GM23338 (cell line): Measurements from ENCODE around the gene PDE3B. TPM values are rescaled to one million over a fixed set of nuclear protein-coding genes. Genes with fewer than 3 reads are reported as not detected.
"Not testable (repeated sequence)": the region's sequence is repeated elsewhere in the genome, so short reads cannot be mapped to it uniquely, and the experiment has no call there.

Experiments used
- ATAC-seq: fragments of 200-7000 bp; cut with Tn5 transposase; 3 replicates; pipeline ENCODE4 v1.9.1; 2020
- DNase-seq: peaks from one replicate; pipeline ENCODE4 v3.0.0-alpha.2; 2015; ENCODE audit warnings: low spot score
- H2AFZ ChIP-seq: fragments of 200-600 bp; sonication (generic); 2 replicates; pipeline ENCODE4 v1.8.0; 2016; ENCODE audit warnings: antibody characterized with exemption, mild to moderate bottlenecking, moderate library complexity
- H3F3A ChIP-seq: fragments of 200-600 bp; sonication (generic); replicated peaks from 2 replicates; pipeline ENCODE4 v1.8.0; 2017; ENCODE audit warnings: antibody characterized with exemption, mixed run types, low read depth
- H3K27ac ChIP-seq: fragments of 200-600 bp; sonication (generic); 2 replicates; pipeline ENCODE4 v1.6.1; 2016; ENCODE audit warnings: low read depth
- H3K27me3 ChIP-seq: fragments of 200-600 bp; sonication (generic); 2 replicates; pipeline ENCODE4 v1.8.0; 2016; ENCODE audit warnings: mild to moderate bottlenecking, mixed run types, moderate library complexity; ENCODE audit not compliant: insufficient read depth
- H3K36me3 ChIP-seq: fragments of 200-600 bp; sonication (generic); 2 replicates; pipeline ENCODE4 v1.8.0; 2016; ENCODE audit warnings: mild to moderate bottlenecking; ENCODE audit not compliant: insufficient read depth
- H3K4me1 ChIP-seq: fragments of 200-600 bp; sonication (generic); 2 replicates; pipeline ENCODE4 v1.8.0; 2016; ENCODE audit warnings: mild to moderate bottlenecking, moderate library complexity; ENCODE audit not compliant: insufficient read depth
- H3K4me2 ChIP-seq: fragments of 200-600 bp; sonication (generic); 2 replicates; pipeline ENCODE4 v1.7.1; 2017; ENCODE audit warnings: mixed run types
- H3K4me3 ChIP-seq: fragments of 200-600 bp; sonication (generic); 2 replicates; pipeline ENCODE4 v1.6.1; 2016; ENCODE audit warnings: mixed run types
- H3K79me2 ChIP-seq: fragments of 200-600 bp; sonication (generic); replicated peaks from 2 replicates; pipeline ENCODE4 v1.8.0; 2017; ENCODE audit warnings: mild to moderate bottlenecking; ENCODE audit not compliant: insufficient read depth
- H3K9me2 ChIP-seq: fragments of 200-600 bp; sonication (generic); 2 replicates; pipeline ENCODE4 v1.8.0; 2017; ENCODE audit not compliant: insufficient read depth
- H4K20me1 ChIP-seq: fragments of 200-600 bp; sonication (generic); replicated peaks from 2 replicates; pipeline ENCODE4 v1.8.0; 2017; ENCODE audit warnings: mild to moderate bottlenecking; ENCODE audit not compliant: insufficient read depth
- H3K27ac Mint-ChIP-seq: 2 replicates; pipeline ENCODE4 v1.8.0; 2020; ENCODE audit warnings: inconsistent platforms, mild to moderate bottlenecking, moderate library complexity, mixed read lengths
- H3K27me3 Mint-ChIP-seq: 3 replicates; pipeline ENCODE4 v1.8.0; 2022; ENCODE audit warnings: low read depth, mild to moderate bottlenecking, moderate library complexity, mixed read lengths, inconsistent platforms; ENCODE audit not compliant: insufficient read depth, poor library complexity
- H3K36me3 Mint-ChIP-seq: 3 replicates; pipeline ENCODE4 v1.8.0; 2021; ENCODE audit warnings: low read depth, mild to moderate bottlenecking, inconsistent platforms, moderate library complexity, mixed read lengths
- H3K4me1 Mint-ChIP-seq: 3 replicates; pipeline ENCODE4 v1.8.0; 2020; ENCODE audit warnings: mild to moderate bottlenecking, inconsistent platforms, mixed read lengths
- H3K4me3 Mint-ChIP-seq: 3 replicates; pipeline ENCODE4 v1.8.0; 2021; ENCODE audit warnings: moderate library complexity, mild to moderate bottlenecking, inconsistent platforms, mixed read lengths
- H3K9me3 Mint-ChIP-seq: 3 replicates; pipeline ENCODE4 v1.8.0; 2020; ENCODE audit warnings: moderate library complexity, mild to moderate bottlenecking, inconsistent platforms, mixed read lengths
- CREB1 ChIP-seq: fragments of 250-450 bp; sonication (Bioruptor Pico); IDR thresholded peaks from 2 replicates; pipeline ENCODE4 v1.5.0; 2020; ENCODE audit warnings: low read depth, mild to moderate bottlenecking, moderate library complexity
- EZH2 ChIP-seq: fragments of 200-600 bp; sonication (generic); IDR thresholded peaks from one replicate; pipeline ENCODE4 v1.8.0; 2017; ENCODE audit warnings: antibody characterized with exemption, mild to moderate bottlenecking, low read depth; ENCODE audit not compliant: unreplicated experiment
- POLR2AphosphoS5 ChIP-seq: IDR thresholded peaks from 2 replicates; pipeline ENCODE4 v1.6.1; 2016; ENCODE audit warnings: antibody characterized with exemption, low read depth
- long read RNA-seq: library from polyadenylated mRNA; unstranded; transcript quantifications from one replicate; pipeline ENCODE4 v2.0.0, GENCODE V29; 2020; ENCODE audit not compliant: unreplicated experiment
- polyA plus RNA-seq: library from polyadenylated mRNA; unstranded; fragments of >200 nt; fragmentation: Nextera tagmentation; extraction: Ambion mirVana; gene quantifications from 2 replicates; pipeline ENCODE4 v1.2.1, GENCODE V29; 2016
- total RNA-seq: library from RNA; depleted of rRNA; stranded (reverse); fragments of >200 nt; shearing (Covaris generic); gene quantifications from 2 replicates; pipeline ENCODE4 v1.2.3, GENCODE V29; 2014; rRNA removed
- TF ChIP-seq, protein P1 (sequence below), 2 experiments: fragments of 200-600 bp in 1 of 2; sonication (generic) in 1 of 2; conservative IDR thresholded peaks; 2 replicates each; pipeline versions ENCODE4 v1.5.1 to v1.6.1; 2016 to 2017; ENCODE audit warnings: antibody characterized with exemption in 2 of 2, low read depth in 2 of 2, mild to moderate bottlenecking in 2 of 2, moderate library complexity in 1 of 2
- TF ChIP-seq, protein P2 (sequence below): IDR thresholded peaks from one replicate; pipeline ENCODE4 v1.6.1; 2018; ENCODE audit warnings: antibody characterized with exemption; ENCODE audit not compliant: unreplicated experiment

Gene PDE3B
- total RNA-seq (16.9 and 21.3 TPM in 2 replicates), polyA plus RNA-seq (4.3 and 4.9 TPM in 2 replicates)
- long read RNA-seq, full-length matches to known transcripts = 1 of 3 reads
- long read RNA-seq, partial matches to known transcripts = 0 of 3 reads
- long read RNA-seq, other reads (novel, unspliced or antisense) = 2 of 3 reads

DNA sequence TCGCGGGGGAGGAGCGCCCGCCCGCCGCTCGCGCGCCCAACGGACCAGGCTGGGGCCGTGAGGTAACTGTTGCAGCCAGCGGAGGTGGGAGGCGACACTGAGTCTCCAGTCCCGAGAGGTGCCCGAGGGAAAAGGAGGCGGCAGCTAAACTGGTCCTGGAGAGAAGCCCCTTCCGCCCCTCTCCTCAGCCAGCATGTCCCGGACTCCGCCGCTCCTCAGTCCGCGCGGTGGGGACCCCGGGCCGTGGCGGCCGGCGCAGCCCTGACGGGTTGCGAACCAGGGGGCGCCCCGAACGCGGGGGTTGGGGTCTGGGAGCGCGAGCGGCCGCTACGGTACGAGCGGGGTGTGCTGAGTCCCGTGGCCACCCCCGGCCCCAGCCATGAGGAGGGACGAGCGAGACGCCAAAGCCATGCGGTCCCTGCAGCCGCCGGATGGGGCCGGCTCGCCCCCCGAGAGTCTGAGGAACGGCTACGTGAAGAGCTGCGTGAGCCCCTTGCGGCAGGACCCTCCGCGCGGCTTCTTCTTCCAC is at the start of gene PDE3B:
Gene PDE3B, plus strand, starts transcription at position 108 of the 529 bp plus-strand sequence. Its CDS starts 272 bp downstream, at position 380.
- peak within 1 kb of the TSS; percentile 88 for H3K4me2 ChIP-seq
- no peaks in the 10 kb centered on the region for H3K36me3 ChIP-seq
- Mint-ChIP-seq H3K27ac (no peak within 1 kb of the TSS), H3K9me3 (no peaks in the 10 kb centered on the region), H3K4me3 (peak within 1 kb of the TSS; percentile 90), H3K4me1 (peaks cover 20% of the 10 kb centered on the region), H3K27me3 (peaks cover 12% of the 10 kb centered on the region), H3K36me3 (no peaks in the 10 kb centered on the region)
- H3K9me2 ChIP-seq = no peaks in the 10 kb centered on the region
- DNase-seq (peak; percentile 91), ATAC-seq (peak; percentile 85)
- no peaks in the 10 kb centered on the region; the same call in 1 of the 2 replicates for H4K20me1 ChIP-seq
- H3K79me2 ChIP-seq = peaks cover 36% of the 10 kb centered on the region
- peaks cover 14% of the 10 kb centered on the region; the same call in 1 of the 2 replicates for H3K4me1 ChIP-seq
- peak within 1 kb of the TSS; percentile 88 for H3K4me3 ChIP-seq
- no peak within 1 kb of the TSS for H3K27ac ChIP-seq
- peak within 1 kb of the TSS; percentile 90; the same call in 1 of the 2 replicates for H2AFZ ChIP-seq
- TF ChIP-seq CREB1 (no peak), POLR2AphosphoS5 (peak; percentile 65), EZH2 (peak; percentile 11)
- TF ChIP-seq, protein P1, sequence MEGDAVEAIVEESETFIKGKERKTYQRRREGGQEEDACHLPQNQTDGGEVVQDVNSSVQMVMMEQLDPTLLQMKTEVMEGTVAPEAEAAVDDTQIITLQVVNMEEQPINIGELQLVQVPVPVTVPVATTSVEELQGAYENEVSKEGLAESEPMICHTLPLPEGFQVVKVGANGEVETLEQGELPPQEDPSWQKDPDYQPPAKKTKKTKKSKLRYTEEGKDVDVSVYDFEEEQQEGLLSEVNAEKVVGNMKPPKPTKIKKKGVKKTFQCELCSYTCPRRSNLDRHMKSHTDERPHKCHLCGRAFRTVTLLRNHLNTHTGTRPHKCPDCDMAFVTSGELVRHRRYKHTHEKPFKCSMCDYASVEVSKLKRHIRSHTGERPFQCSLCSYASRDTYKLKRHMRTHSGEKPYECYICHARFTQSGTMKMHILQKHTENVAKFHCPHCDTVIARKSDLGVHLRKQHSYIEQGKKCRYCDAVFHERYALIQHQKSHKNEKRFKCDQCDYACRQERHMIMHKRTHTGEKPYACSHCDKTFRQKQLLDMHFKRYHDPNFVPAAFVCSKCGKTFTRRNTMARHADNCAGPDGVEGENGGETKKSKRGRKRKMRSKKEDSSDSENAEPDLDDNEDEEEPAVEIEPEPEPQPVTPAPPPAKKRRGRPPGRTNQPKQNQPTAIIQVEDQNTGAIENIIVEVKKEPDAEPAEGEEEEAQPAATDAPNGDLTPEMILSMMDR (conservative IDR thresholded peaks at IDR 0.05; ENCODE audit: low read depth in 2 of 2) = peak in 1 of 2 experiments; percentile 30; a peak in 2 of 4 replicates
- TF ChIP-seq, protein P2, sequence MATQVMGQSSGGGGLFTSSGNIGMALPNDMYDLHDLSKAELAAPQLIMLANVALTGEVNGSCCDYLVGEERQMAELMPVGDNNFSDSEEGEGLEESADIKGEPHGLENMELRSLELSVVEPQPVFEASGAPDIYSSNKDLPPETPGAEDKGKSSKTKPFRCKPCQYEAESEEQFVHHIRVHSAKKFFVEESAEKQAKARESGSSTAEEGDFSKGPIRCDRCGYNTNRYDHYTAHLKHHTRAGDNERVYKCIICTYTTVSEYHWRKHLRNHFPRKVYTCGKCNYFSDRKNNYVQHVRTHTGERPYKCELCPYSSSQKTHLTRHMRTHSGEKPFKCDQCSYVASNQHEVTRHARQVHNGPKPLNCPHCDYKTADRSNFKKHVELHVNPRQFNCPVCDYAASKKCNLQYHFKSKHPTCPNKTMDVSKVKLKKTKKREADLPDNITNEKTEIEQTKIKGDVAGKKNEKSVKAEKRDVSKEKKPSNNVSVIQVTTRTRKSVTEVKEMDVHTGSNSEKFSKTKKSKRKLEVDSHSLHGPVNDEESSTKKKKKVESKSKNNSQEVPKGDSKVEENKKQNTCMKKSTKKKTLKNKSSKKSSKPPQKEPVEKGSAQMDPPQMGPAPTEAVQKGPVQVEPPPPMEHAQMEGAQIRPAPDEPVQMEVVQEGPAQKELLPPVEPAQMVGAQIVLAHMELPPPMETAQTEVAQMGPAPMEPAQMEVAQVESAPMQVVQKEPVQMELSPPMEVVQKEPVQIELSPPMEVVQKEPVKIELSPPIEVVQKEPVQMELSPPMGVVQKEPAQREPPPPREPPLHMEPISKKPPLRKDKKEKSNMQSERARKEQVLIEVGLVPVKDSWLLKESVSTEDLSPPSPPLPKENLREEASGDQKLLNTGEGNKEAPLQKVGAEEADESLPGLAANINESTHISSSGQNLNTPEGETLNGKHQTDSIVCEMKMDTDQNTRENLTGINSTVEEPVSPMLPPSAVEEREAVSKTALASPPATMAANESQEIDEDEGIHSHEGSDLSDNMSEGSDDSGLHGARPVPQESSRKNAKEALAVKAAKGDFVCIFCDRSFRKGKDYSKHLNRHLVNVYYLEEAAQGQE = no peak
- no peaks in the 10 kb centered on the region for H3F3A ChIP-seq
- peaks cover 32% of the 10 kb centered on the region for H3K27me3 ChIP-seq

DNA sequence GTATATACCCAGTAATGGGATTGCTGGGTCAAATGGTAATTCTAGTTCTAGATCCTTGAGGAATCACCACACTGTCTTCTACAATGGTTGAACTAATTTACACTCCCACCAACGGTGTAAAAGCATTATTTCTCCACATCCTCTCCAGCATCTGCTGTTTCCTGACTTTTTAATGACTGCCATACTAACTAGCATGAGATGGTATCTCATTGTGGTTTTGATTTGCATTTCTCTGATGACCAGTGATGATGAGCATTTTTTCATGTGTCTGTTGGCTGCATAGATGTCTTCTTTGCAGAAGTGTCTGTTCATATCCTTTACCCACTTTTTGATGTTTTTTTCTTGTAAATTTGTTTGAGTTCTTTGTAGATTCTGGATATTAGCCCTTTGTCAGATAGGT is 48.3 kb upstream of the PDE3B start:
- not testable (repeated sequence) for H3K4me2 ChIP-seq, H3K4me3 Mint-ChIP-seq, H3K4me3 ChIP-seq, H3K79me2 ChIP-seq, H3K27me3 ChIP-seq, DNase-seq, H3K27ac ChIP-seq, ATAC-seq, H3K4me1 Mint-ChIP-seq, H3F3A ChIP-seq, H4K20me1 ChIP-seq, H3K27ac Mint-ChIP-seq, H3K9me2 ChIP-seq, H3K36me3 ChIP-seq, H2AFZ ChIP-seq, H3K4me1 ChIP-seq, H3K27me3 Mint-ChIP-seq
- Mint-ChIP-seq H3K9me3 (peaks cover 36% of the 10 kb centered on the region), H3K36me3 (peaks cover 25% of the 10 kb centered on the region)
